K562 (cell line): ENCODE results near the gene SCAMP2. TPM values are rescaled to one million over a fixed set of nuclear protein-coding genes. Genes with fewer than 3 reads are reported as not detected.

Experiments used
- ARNT ChIP-seq, 2 experiments: fragments of 450-650 bp; IDR thresholded peaks; 2 replicates each; pipeline ENCODE4 v1.6.1; 2016; ENCODE audit warnings: mild to moderate bottlenecking in 1 of 2
- CREB1 ChIP-seq, 2 experiments: sonication (generic) in 1 of 2; formaldehyde crosslinking in 1 of 2; IDR thresholded peaks; 2 replicates each; pipeline versions ENCODE4 v1.6.1 to v1.8.0; 2012 to 2022; ENCODE audit warnings: inconsistent platforms in 1 of 2, mild to moderate bottlenecking in 1 of 2, missing genetic modification reagents in 1 of 2, moderate library complexity in 1 of 2
- CREM ChIP-seq: IDR thresholded peaks from 2 replicates; pipeline ENCODE4 v1.6.1; 2014; ENCODE audit warnings: antibody characterized with exemption, low read depth
- EP400 ChIP-seq: fragments of 450-650 bp; IDR thresholded peaks from 2 replicates; pipeline ENCODE4 v1.6.1; 2017; ENCODE audit warnings: antibody characterized with exemption, mild to moderate bottlenecking, moderate library complexity
- KLF1 ChIP-seq: fragments of 450-650 bp; IDR thresholded peaks from 2 replicates; pipeline ENCODE4 v1.6.1; 2016; ENCODE audit warnings: missing genetic modification characterization, missing compliant biosample characterization
- MAZ ChIP-seq, 2 experiments: fragments of 450-650 bp in 1 of 2; sonication (generic) in 1 of 2; formaldehyde crosslinking; IDR thresholded peaks in 1 of 2; conservative IDR thresholded peaks in 1 of 2; 2 replicates each; pipeline versions ENCODE4 v1.4.0 to v1.5.0; 2020; ENCODE audit warnings: mild to moderate bottlenecking in 1 of 2, missing genetic modification reagents in 1 of 2
- MYC ChIP-seq, 2 experiments: fragments of 250-450 bp in 1 of 2; sonication (Bioruptor Pico) in 1 of 2; IDR thresholded peaks; 2 replicates each; pipeline versions ENCODE4 v1.5.1 to v1.6.1; 2012 to 2021; ENCODE audit warnings: low read depth in 2 of 2, borderline replicate concordance in 1 of 2, improper control_type of control experiment in 1 of 2, low read length in 1 of 2, mild to moderate bottlenecking in 1 of 2, moderate library complexity in 1 of 2
- NONO ChIP-seq, 2 experiments: fragments of 200-400 bp in 1 of 2; fragments of 450-650 bp in 1 of 2; formaldehyde crosslinking in 1 of 2; IDR thresholded peaks; 2 replicates each; pipeline ENCODE4 v1.6.1; 2017; ENCODE audit warnings: low read depth in 2 of 2, mild to moderate bottlenecking in 2 of 2, moderate library complexity in 2 of 2, low read length in 1 of 2
- YBX1 ChIP-seq: fragments of 450-650 bp; IDR thresholded peaks from 2 replicates; pipeline ENCODE4 v1.7.1; 2016; ENCODE audit warnings: mild to moderate bottlenecking
- ZBTB7A ChIP-seq: IDR thresholded peaks from 2 replicates; pipeline ENCODE4 v1.6.1; 2011; ENCODE audit warnings: low read depth, mild to moderate bottlenecking, low read length, moderate library complexity, borderline replicate concordance; ENCODE audit not compliant: control insufficient read depth
- polyA plus RNA-seq, 8 experiments: library from polyadenylated mRNA; depleted of rRNA in 4 of 8; stranded (reverse) in 5 of 8; unstranded in 3 of 8; fragments of >200 nt; fragmentation: Nextera tagmentation in 2 of 8; fragmentation: Illumina TruSeq in 1 of 8; extraction: Ambion mirVana in 2 of 8; extraction: Trizol in 1 of 8; gene quantifications; 2 replicates each; pipeline versions ENCODE4 v1.2.1 to v1.2.3, GENCODE V29; 2011 to 2014; ENCODE audit warnings: inconsistent platforms in 1 of 8, missing spikeins in 1 of 8
- total RNA-seq, 7 experiments: library from RNA; depleted of rRNA in 6 of 7; stranded (reverse); fragments of >200 nt in 6 of 7; fragmentation: Illumina TruSeq in 2 of 7; extraction: Trizol in 2 of 7; gene quantifications; 2 replicates each; pipeline versions ENCODE4 v1.2.1 to v1.2.3, GENCODE V29; 2011 to 2021; ENCODE audit warnings: low replicate concordance in 1 of 7
- TF ChIP-seq, protein P1 (sequence below): fragments of 450-650 bp; IDR thresholded peaks from 2 replicates; pipeline ENCODE4 v1.6.1; 2016
- TF ChIP-seq, protein P2 (sequence below): sonication (generic); formaldehyde crosslinking; IDR thresholded peaks from 2 replicates; pipeline ENCODE4 v1.5.0; 2020; ENCODE audit warnings: missing genetic modification reagents
- TF ChIP-seq, protein P3 (sequence below): fragments of 450-650 bp; formaldehyde crosslinking; IDR thresholded peaks from 2 replicates; pipeline ENCODE4 v1.4.0; 2020; ENCODE audit warnings: mild to moderate bottlenecking, moderate library complexity
- TF ChIP-seq, protein P4 (sequence below): sonication (generic); formaldehyde crosslinking; IDR thresholded peaks from 2 replicates; pipeline ENCODE4 v1.8.0; 2022; ENCODE audit warnings: mild to moderate bottlenecking, missing genetic modification reagents

SCAMP2 gene
- total and polyA plus RNA-seq, 9 of the 15 experiments (the other 6 are each of a cell fraction or from before 2014, with no cell fraction given): 5.9 to 61.1 (median 20.1) TPM

DNA sequence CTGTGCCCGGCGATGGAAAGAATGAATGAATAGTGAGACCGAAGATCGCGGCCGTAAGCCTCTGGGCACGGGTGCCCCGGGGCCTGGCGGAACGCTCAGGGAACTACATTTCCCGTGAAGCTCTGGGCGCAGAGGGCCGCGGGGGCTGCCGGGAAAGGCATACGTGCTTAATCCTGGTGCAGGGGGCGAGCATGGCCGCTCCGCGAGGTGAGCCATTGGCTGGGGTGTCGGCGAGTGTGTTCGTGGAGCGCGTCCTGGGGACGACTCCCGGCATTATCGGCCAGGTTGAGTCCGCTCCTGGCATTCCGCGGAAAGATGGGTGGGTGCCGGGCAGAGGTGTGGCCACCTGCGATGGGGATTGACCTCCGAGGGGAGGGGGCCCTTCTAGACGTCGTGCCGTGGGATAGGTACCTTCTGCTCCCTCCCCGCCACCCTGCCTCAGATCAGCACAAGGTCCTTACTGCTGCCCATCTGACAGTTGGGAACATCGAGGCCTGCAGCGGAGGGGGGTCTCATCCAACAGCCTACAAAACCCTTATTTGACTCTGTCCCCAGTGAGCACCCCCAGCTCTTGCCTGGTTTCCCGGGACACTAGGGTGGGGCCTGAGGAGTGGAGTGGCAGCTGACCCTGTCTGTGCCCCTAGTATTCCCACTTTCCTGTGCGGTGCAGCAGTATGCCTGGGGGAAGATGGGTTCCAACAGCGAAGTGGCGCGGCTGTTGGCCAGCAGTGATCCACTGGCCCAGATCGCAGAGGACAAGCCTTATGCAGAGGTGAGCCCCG, 16.9 kb upstream of the SCAMP2 start, which contains the start of gene MPI (continued):
- TF ChIP-seq, protein P1, sequence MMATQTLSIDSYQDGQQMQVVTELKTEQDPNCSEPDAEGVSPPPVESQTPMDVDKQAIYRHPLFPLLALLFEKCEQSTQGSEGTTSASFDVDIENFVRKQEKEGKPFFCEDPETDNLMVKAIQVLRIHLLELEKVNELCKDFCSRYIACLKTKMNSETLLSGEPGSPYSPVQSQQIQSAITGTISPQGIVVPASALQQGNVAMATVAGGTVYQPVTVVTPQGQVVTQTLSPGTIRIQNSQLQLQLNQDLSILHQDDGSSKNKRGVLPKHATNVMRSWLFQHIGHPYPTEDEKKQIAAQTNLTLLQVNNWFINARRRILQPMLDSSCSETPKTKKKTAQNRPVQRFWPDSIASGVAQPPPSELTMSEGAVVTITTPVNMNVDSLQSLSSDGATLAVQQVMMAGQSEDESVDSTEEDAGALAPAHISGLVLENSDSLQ: 0 out of 2 replicates have a peak, but pooled peaks have one; percentile 14
- TF ChIP-seq MAZ (CRISPR knock-in tag; conservative IDR thresholded peaks at IDR 0.05 in 1 of 2, IDR thresholded peaks at IDR 0.05 in 1 of 2): peak; percentile 80 to 83; a peak in 3 of 4 replicates
- peak; percentile 92 for TF ChIP-seq CREM
- TF ChIP-seq ZBTB7A: peak; percentile 62; the same call in 1 of the 2 replicates
- 0 out of 4 replicates have a peak, but pooled peaks of 1 of the 2 experiments have one; percentile 51 for TF ChIP-seq ARNT (IDR thresholded peaks at IDR 0.05)
- peak; percentile 77 for TF ChIP-seq CREB1 (IDR thresholded peaks at IDR 0.05)
- peak; percentile 80 for TF ChIP-seq CREB1 (CRISPR knock-in tag; IDR thresholded peaks at IDR 0.05)
- TF ChIP-seq EP400: peak; percentile 94
- no peak for TF ChIP-seq YBX1
- TF ChIP-seq KLF1: no peak
- peak; percentile 92 for TF ChIP-seq MYC (IDR thresholded peaks at IDR 0.05; ENCODE audit: low read depth, low read length)
- TF ChIP-seq MYC (CRISPR knock-in tag; IDR thresholded peaks at IDR 0.05; ENCODE audit: borderline replicate concordance, low read depth): 0 out of 2 replicates have a peak, but pooled peaks have one; percentile 4
- TF ChIP-seq, protein P2, sequence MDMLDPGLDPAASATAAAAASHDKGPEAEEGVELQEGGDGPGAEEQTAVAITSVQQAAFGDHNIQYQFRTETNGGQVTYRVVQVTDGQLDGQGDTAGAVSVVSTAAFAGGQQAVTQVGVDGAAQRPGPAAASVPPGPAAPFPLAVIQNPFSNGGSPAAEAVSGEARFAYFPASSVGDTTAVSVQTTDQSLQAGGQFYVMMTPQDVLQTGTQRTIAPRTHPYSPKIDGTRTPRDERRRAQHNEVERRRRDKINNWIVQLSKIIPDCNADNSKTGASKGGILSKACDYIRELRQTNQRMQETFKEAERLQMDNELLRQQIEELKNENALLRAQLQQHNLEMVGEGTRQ (CRISPR knock-in tag): no peak
- TF ChIP-seq, protein P3, sequence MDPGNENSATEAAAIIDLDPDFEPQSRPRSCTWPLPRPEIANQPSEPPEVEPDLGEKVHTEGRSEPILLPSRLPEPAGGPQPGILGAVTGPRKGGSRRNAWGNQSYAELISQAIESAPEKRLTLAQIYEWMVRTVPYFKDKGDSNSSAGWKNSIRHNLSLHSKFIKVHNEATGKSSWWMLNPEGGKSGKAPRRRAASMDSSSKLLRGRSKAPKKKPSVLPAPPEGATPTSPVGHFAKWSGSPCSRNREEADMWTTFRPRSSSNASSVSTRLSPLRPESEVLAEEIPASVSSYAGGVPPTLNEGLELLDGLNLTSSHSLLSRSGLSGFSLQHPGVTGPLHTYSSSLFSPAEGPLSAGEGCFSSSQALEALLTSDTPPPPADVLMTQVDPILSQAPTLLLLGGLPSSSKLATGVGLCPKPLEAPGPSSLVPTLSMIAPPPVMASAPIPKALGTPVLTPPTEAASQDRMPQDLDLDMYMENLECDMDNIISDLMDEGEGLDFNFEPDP (CRISPR knock-in tag): no peak
- TF ChIP-seq NONO (IDR thresholded peaks at IDR 0.05; ENCODE audit: low read depth in 2 of 2, low read length in 1 of 2): peak in 1 of 2 experiments; percentile 76; a peak in 1 of 4 replicates
- TF ChIP-seq, protein P4, sequence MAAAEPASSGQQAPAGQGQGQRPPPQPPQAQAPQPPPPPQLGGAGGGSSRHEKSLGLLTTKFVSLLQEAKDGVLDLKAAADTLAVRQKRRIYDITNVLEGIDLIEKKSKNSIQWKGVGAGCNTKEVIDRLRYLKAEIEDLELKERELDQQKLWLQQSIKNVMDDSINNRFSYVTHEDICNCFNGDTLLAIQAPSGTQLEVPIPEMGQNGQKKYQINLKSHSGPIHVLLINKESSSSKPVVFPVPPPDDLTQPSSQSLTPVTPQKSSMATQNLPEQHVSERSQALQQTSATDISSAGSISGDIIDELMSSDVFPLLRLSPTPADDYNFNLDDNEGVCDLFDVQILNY (CRISPR knock-in tag): no peak
